ENCODE data around the gene MTR. TPM values are rescaled to one million over a fixed set of nuclear protein-coding genes. Genes with fewer than 3 reads are reported as not detected.

Gene MTR
- total RNA-seq, 4 donors from 2014 or later, result 9.6 to 33.0 (median 24.8) TPM

GRCh38 chr1:236945002-236945401, 149.9 kb downstream of the MTR start:
- DNase-seq, result no peak
- H3K9me3 ChIP-seq, result peaks cover 0 to 3% (median 0%) of the 10 kb centered on the region in 4 donors
- H3K36me3 ChIP-seq, result no peaks in the 10 kb centered on the region
- H3K27me3 ChIP-seq, result no peaks in the 10 kb centered on the region
- H3K4me3 ChIP-seq, result no peak overlapping the region
- no peak for TF ChIP-seq CTCF (IDR thresholded peaks at IDR 0.05)
- TF ChIP-seq POLR2A (IDR thresholded peaks at IDR 0.05), result no peak
- H3K27ac ChIP-seq, result no peak overlapping the region
- no peaks in the 10 kb centered on the region for H3K4me1 ChIP-seq

- DNase-seq, result no peak
- no peak overlapping the region for H3K4me3 ChIP-seq
- TF ChIP-seq POLR2A (IDR thresholded peaks at IDR 0.05) (no peak), CTCF (IDR thresholded peaks at IDR 0.05) (no peak)
- H3K27me3 ChIP-seq, result no peaks in the 10 kb centered on the region
- no peaks in the 10 kb centered on the region for H3K4me1 ChIP-seq
- H3K27ac ChIP-seq, result no peak overlapping the region
- no peaks in the 10 kb centered on the region for H3K36me3 ChIP-seq
- H3K9me3 ChIP-seq, result no peaks in the 10 kb centered on the region
Observed at GRCh38 chr1:236947794-236948193, 152.7 kb downstream of the MTR start.

GRCh38 chr1:236948381-236948780, 153.3 kb downstream of the MTR start:
- Histone ChIP-seq H3K36me3 (no peaks in the 10 kb centered on the region), H3K4me1 (no peaks in the 10 kb centered on the region), H3K9me3 (no peaks in the 10 kb centered on the region), H3K27me3 (no peaks in the 10 kb centered on the region), H3K27ac (no peak overlapping the region), H3K4me3 (no peak overlapping the region)
- no peak for DNase-seq
- no peak for TF ChIP-seq CTCF (IDR thresholded peaks at IDR 0.05)
- no peak for TF ChIP-seq POLR2A (IDR thresholded peaks at IDR 0.05)

GRCh38 chr1:236948996-236949395, 153.9 kb downstream of the MTR start:
- TF ChIP-seq POLR2A (IDR thresholded peaks at IDR 0.05) (no peak), CTCF (IDR thresholded peaks at IDR 0.05) (no peak)
- H3K27ac ChIP-seq, result no peak overlapping the region
- DNase-seq, result no peak
- H3K9me3 ChIP-seq, result no peaks in the 10 kb centered on the region
- H3K27me3 ChIP-seq, result no peaks in the 10 kb centered on the region
- H3K36me3 ChIP-seq, result no peaks in the 10 kb centered on the region
- no peak overlapping the region for H3K4me3 ChIP-seq
- H3K4me1 ChIP-seq, result no peaks in the 10 kb centered on the region

- H3K4me3 ChIP-seq, result no peak overlapping the region
- H3K36me3 ChIP-seq, result no peaks in the 10 kb centered on the region
- TF ChIP-seq POLR2A (IDR thresholded peaks at IDR 0.05), result no peak
- TF ChIP-seq CTCF (IDR thresholded peaks at IDR 0.05), result no peak
- DNase-seq, result no peak
- no peaks in the 10 kb centered on the region for H3K27me3 ChIP-seq
- no peak overlapping the region for H3K27ac ChIP-seq
- H3K4me1 ChIP-seq, result no peaks in the 10 kb centered on the region
- H3K9me3 ChIP-seq, result no peaks in the 10 kb centered on the region
Observed at GRCh38 chr1:236950365-236950764, 155.3 kb downstream of the MTR start.

- no peaks in the 10 kb centered on the region for H3K36me3 ChIP-seq
- H3K9me3 ChIP-seq, result no peaks in the 10 kb centered on the region
- no peak overlapping the region for H3K27ac ChIP-seq
- DNase-seq, result no peak
- no peaks in the 10 kb centered on the region for H3K27me3 ChIP-seq
- no peaks in the 10 kb centered on the region for H3K4me1 ChIP-seq
- H3K4me3 ChIP-seq, result no peak overlapping the region
- TF ChIP-seq CTCF (IDR thresholded peaks at IDR 0.05), result no peak
- no peak for TF ChIP-seq POLR2A (IDR thresholded peaks at IDR 0.05)
Observed at GRCh38 chr1:236951672-236952071, 156.6 kb downstream of the MTR start.

Measured in Peyer's patch (tissue), 4 donors.